GM12878 (cell line): ENCODE results near the gene VPS13C. TPM values are rescaled to one million over a fixed set of nuclear protein-coding genes. Genes with fewer than 3 reads are reported as not detected.

Source experiments
- ATAC-seq: fragments of 200-7000 bp; cut with Tn5 transposase; 3 replicates; pipeline ENCODE4 v1.9.1; 2020; ENCODE audit warnings: mild to moderate bottlenecking, moderate library complexity
- BruUV-seq: library from RNA; stranded (reverse); fragments of 400-500 nt; replicated peaks from 2 replicates; lab custom pipeline; 2021; lab: Mats Ljungman, UMichigan
- CTCF ChIA-PET: fragments of 300-600 bp; sonication (Branson Sonifier 250); formaldehyde crosslinking; extraction: SDS; loops from one replicate; lab custom pipeline; 2021; ENCODE audit warnings: inconsistent platforms; lab: Yijun Ruan, JAX
- POLR2A ChIA-PET: fragments of 350-600 bp; formaldehyde crosslinking; extraction: SDS; loops from one replicate; lab custom pipeline; 2021; ENCODE audit warnings: inconsistent platforms; lab: Charles Lee
- RAD21 ChIA-PET: fragments of 300-600 bp; sonication (Branson Sonifier 250); formaldehyde crosslinking; loops from one replicate; lab custom pipeline; 2023; ENCODE audit warnings: antibody characterized with exemption; ENCODE audit not compliant: unreplicated experiment; lab: Charles Lee
- SMC1A ChIA-PET: fragments of 300-600 bp; sonication (Branson Sonifier 250); formaldehyde crosslinking; loops from one replicate; lab custom pipeline; 2023; ENCODE audit not compliant: unreplicated experiment, uncharacterized antibody; lab: Charles Lee
- DNase-seq: peaks from one replicate; pipeline ENCODE4 v3.0.0-alpha.2; 2011; ENCODE audit warnings: low read depth, low spot score
- FAIRE-seq: peaks from 3 replicates; lab custom pipeline; 2011; peaks lifted over from hg19 to GRCh38; lab: Jason Lieb, UNC
- H2AFZ ChIP-seq: 2 replicates; pipeline ENCODE4 v1.6.0; 2011; ENCODE audit warnings: low read depth, low read length, control low read depth; ENCODE audit not compliant: control insufficient read depth
- H3K27ac ChIP-seq: 2 replicates; pipeline ENCODE4 v1.5.1; 2011; ENCODE audit warnings: control low read depth; ENCODE audit not compliant: control insufficient read depth, insufficient read depth
- H3K27me3 ChIP-seq, 2 experiments: replicated peaks in 1 of 2; 2 replicates each; pipeline versions ENCODE4 v1.6.0 to v1.6.1; 2011; ENCODE audit warnings: low read length in 1 of 2; ENCODE audit not compliant: control insufficient read depth in 2 of 2, insufficient read depth in 2 of 2
- H3K36me3 ChIP-seq, 2 experiments: 2 replicates each; pipeline ENCODE4 v1.5.1; 2011; ENCODE audit warnings: low read length in 1 of 2; ENCODE audit not compliant: control insufficient read depth in 2 of 2, insufficient read depth in 2 of 2
- H3K4me1 ChIP-seq: 2 replicates; pipeline ENCODE4 v1.6.1; 2011; ENCODE audit warnings: mild to moderate bottlenecking, low read length, moderate library complexity, mixed read lengths; ENCODE audit not compliant: control insufficient read depth, insufficient read depth
- H3K4me2 ChIP-seq: 2 replicates; pipeline ENCODE4 v1.6.0; 2011; ENCODE audit warnings: control low read depth; ENCODE audit not compliant: control insufficient read depth, insufficient read depth
- H3K4me3 ChIP-seq: fragments of 200-600 bp; sonication (generic); 2 replicates; pipeline ENCODE4 v1.5.1; 2016
- H3K79me2 ChIP-seq: 2 replicates; pipeline ENCODE4 v1.6.0; 2011; ENCODE audit warnings: low read length; ENCODE audit not compliant: control insufficient read depth, insufficient read depth
- H3K9ac ChIP-seq: 2 replicates; pipeline ENCODE4 v1.8.0; 2011; ENCODE audit warnings: low read length, control low read depth, mixed read lengths; ENCODE audit not compliant: control insufficient read depth, insufficient read depth
- H3K9me3 ChIP-seq: replicated peaks from 3 replicates; pipeline ENCODE4 v1.5.1; 2011; ENCODE audit warnings: mild to moderate bottlenecking, low read length; ENCODE audit not compliant: control insufficient read depth, insufficient read depth
- H4K20me1 ChIP-seq: 2 replicates; pipeline ENCODE4 v1.6.0; 2011; ENCODE audit not compliant: control insufficient read depth, insufficient read depth
- ASH2L ChIP-seq: fragments of 300-600, 200-600 bp; sonication (generic); IDR thresholded peaks from 2 replicates; pipeline ENCODE4 v1.6.1; 2017; ENCODE audit warnings: low read depth, mild to moderate bottlenecking, borderline replicate concordance
- BCL11A ChIP-seq: IDR thresholded peaks from 2 replicates; pipeline ENCODE4 v1.6.1; 2011; ENCODE audit warnings: low read depth, low read length
- CBX3 ChIP-seq: fragments of 200-600 bp; sonication (generic); IDR thresholded peaks from 2 replicates; pipeline ENCODE4 v1.6.1; 2016; ENCODE audit warnings: low read depth, borderline replicate concordance
- DPF2 ChIP-seq: fragments of 450-650 bp; IDR thresholded peaks from 2 replicates; pipeline ENCODE4 v1.6.1; 2017; ENCODE audit warnings: mild to moderate bottlenecking
- EZH2 ChIP-seq: IDR thresholded peaks from 2 replicates; pipeline ENCODE4 v1.6.1; 2012; ENCODE audit warnings: low read depth, mild to moderate bottlenecking, control low read depth, inconsistent platforms, low read length, borderline replicate concordance; ENCODE audit not compliant: control insufficient read depth
- LARP7 ChIP-seq: fragments of 450-650 bp; IDR thresholded peaks from 2 replicates; pipeline ENCODE4 v1.6.1; 2017; ENCODE audit warnings: mild to moderate bottlenecking
- MEF2B ChIP-seq: fragments of 450-650 bp; IDR thresholded peaks from 2 replicates; pipeline ENCODE4 v1.6.1; 2018; ENCODE audit warnings: mild to moderate bottlenecking, moderate library complexity; ENCODE audit not compliant: partially characterized antibody, poor library complexity, severe bottlenecking
- NR2F1 ChIP-seq: fragments of 450-650 bp; conservative IDR thresholded peaks from 2 replicates; pipeline ENCODE4 v1.6.1; 2017; ENCODE audit warnings: mild to moderate bottlenecking
- PAX5 ChIP-seq: IDR thresholded peaks from 2 replicates; pipeline ENCODE4 v1.6.1; 2011; ENCODE audit warnings: low read depth, low read length, borderline replicate concordance
- POU2F2 ChIP-seq: IDR thresholded peaks from 3 replicates; pipeline ENCODE4 v1.6.1; 2011; ENCODE audit warnings: low read depth, mild to moderate bottlenecking, low read length, borderline replicate concordance
- SREBF1 ChIP-seq: IDR thresholded peaks from 2 replicates; pipeline ENCODE4 v1.6.1; 2012; ENCODE audit warnings: mild to moderate bottlenecking, low read length
- WGBS: methylation state at CpG from one replicate; pipeline ENCODE4 v1.1.6; 2016; ENCODE audit warnings: low lambda C conversion rate; ENCODE audit not compliant: insufficient replicate concordance, insufficient coverage; ENCODE audit errors: missing lambda C conversion rate; 5-methylcytosine and 5-hydroxymethylcytosine counted together
- in situ Hi-C: fragments of 300-500 bp; cut with MboI; formaldehyde crosslinking; loops from 9 replicates; pipeline ENCODE4 v1.14.3; 2018; ENCODE audit warnings: mixed read lengths
- intact Hi-C: fragments of 100-400 bp; cut with micrococcal nuclease; formaldehyde crosslinking; loops from one replicate; pipeline ENCODE4 v1.14.2; 2022; ENCODE audit not compliant: unreplicated experiment
- polyA plus RNA-seq, 11 experiments: library from polyadenylated mRNA; depleted of rRNA in 4 of 11; unstranded in 6 of 11; stranded (reverse) in 5 of 11; fragments of >200 nt; fragmentation: Nextera tagmentation in 4 of 11; fragmentation: Illumina TruSeq in 1 of 11; extraction: Ambion mirVana in 4 of 11; extraction: Trizol in 1 of 11; gene quantifications; 1 replicate in 1 of 11; 2 replicates in 10 of 11; pipeline versions ENCODE4 v1.2.1 to v1.2.3, GENCODE V29; 2011 to 2016; ENCODE audit warnings: inconsistent platforms in 2 of 11, missing spikeins in 2 of 11, low read depth in 1 of 11
- total RNA-seq, 4 experiments: library from RNA; depleted of rRNA in 3 of 4; stranded (reverse); fragments of >200 nt in 3 of 4; fragmentation: Illumina TruSeq in 1 of 4; extraction: Trizol in 1 of 4; gene quantifications; 2 replicates each; pipeline versions ENCODE4 v1.2.1 to v1.2.3, GENCODE V29; 2013 to 2021
- TF ChIP-seq, protein P1 (sequence below): IDR thresholded peaks from 2 replicates; pipeline ENCODE4 v1.6.1; 2012; ENCODE audit warnings: low read length, inconsistent platforms
- TF ChIP-seq, protein P2 (sequence below): fragments of 450-650 bp; IDR thresholded peaks from 2 replicates; pipeline ENCODE4 v1.6.1; 2016; ENCODE audit warnings: mild to moderate bottlenecking
- TF ChIP-seq, protein P3 (sequence below), 3 experiments: IDR thresholded peaks in 2 of 3; conservative IDR thresholded peaks in 1 of 3; 2 replicates each; pipeline ENCODE4 v1.5.1; 2011; ENCODE audit warnings: low read depth in 3 of 3, low read length in 3 of 3, mild to moderate bottlenecking in 3 of 3, control low read depth in 2 of 3, moderate library complexity in 2 of 3, inconsistent platforms in 1 of 3, mixed read lengths in 1 of 3; ENCODE audit not compliant: control insufficient read depth in 2 of 3, insufficient read depth in 1 of 3; ENCODE audit errors: extremely low read depth in 1 of 3
- TF ChIP-seq, protein P4 (sequence below): IDR thresholded peaks from 2 replicates; pipeline ENCODE4 v1.6.1; 2012; ENCODE audit warnings: mild to moderate bottlenecking, low read depth, low read length

The VPS13C gene
- total and polyA plus RNA-seq, 10 of the 15 experiments (the other 5 are each of a cell fraction or from before 2014, with no cell fraction given): 9.3 to 53.1 (median 31.8) TPM

DNA sequence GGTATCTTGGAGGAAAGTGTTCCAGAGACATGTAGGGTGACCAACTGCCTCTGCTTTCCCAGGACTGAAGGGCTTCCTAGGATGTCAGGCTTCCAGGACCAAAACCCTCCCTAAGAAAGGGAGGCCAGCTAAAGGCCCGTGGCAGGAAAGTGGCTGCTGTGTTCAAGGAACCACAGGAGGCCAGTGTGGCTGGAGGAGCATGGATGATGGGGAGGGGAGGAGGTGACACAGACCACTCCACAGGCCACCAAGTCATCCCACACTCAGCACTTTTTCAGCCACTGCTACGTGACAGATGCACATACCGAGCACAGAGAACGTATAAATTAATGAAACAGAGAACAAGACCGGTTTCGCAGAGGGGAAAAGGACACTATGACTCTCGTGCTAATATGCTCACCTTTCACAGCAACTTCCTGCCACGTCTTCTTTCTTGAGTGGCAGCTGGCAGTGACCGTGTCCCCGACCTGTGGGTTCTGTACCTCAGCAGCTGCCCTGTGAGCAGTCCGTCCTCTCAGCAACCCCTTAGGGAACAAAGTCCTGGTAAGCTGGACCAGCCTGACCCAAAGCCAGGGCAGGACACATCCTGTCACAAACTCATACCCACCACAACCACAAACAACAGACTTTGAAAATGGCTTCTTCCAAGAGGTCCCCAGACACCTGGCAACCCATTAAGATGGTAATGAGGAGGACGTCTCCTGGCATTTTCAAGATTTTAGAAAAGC lies 244.7 kb downstream of the VPS13C start (continued):
- no peak for TF ChIP-seq NR2F1
- TF ChIP-seq MEF2B: no peak
- TF ChIP-seq LARP7: no peak
- no peak for TF ChIP-seq ASH2L
- TF ChIP-seq, protein P1, sequence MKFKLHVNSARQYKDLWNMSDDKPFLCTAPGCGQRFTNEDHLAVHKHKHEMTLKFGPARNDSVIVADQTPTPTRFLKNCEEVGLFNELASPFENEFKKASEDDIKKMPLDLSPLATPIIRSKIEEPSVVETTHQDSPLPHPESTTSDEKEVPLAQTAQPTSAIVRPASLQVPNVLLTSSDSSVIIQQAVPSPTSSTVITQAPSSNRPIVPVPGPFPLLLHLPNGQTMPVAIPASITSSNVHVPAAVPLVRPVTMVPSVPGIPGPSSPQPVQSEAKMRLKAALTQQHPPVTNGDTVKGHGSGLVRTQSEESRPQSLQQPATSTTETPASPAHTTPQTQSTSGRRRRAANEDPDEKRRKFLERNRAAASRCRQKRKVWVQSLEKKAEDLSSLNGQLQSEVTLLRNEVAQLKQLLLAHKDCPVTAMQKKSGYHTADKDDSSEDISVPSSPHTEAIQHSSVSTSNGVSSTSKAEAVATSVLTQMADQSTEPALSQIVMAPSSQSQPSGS: no peak
- TF ChIP-seq SREBF1: no peak

DNA sequence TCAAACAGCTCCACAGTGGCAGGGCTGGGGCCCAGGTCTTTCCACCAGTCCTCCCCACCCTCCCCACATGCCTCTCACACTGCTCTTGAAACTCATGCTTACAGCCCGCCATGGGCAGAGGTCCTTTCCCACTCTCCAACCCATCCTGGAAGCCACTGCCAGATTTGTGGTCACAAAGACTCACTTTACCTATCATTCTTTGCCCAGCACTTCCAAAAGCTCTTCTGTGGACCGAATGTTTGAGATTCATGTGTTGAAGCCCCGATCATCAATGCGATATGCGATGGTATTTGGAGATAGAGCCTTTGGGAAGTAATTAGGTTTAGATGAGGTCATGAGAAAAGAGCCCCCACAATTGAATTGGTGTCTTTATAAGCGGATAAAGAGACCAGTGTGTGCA lies 247.8 kb downstream of the VPS13C start:
- H3K9ac ChIP-seq: no peak overlapping the region
- CTCF ChIA-PET: no interaction called here
- H3K4me2 ChIP-seq: no peak overlapping the region
- H3K4me1 ChIP-seq: no peaks in the 10 kb centered on the region
- ATAC-seq: no peak
- H3K27me3 ChIP-seq: no peaks in the 10 kb centered on the region; a peak in 1 of 4 replicates
- in situ Hi-C loops: no loop called here
- POLR2A ChIA-PET: no interaction called here
- RAD21 ChIA-PET: no interaction called here
- SMC1A ChIA-PET: no interaction called here
- intact Hi-C loops: no loop called here
- H3K27ac ChIP-seq: no peak overlapping the region
- H3K9me3 ChIP-seq: no peaks in the 10 kb centered on the region
- BruUV-seq: no TSS peak
- no peaks in the 10 kb centered on the region for H4K20me1 ChIP-seq
- WGBS: 27% methylated on average over 6 of the region's 6 CpGs
- H2AFZ ChIP-seq: no peak overlapping the region
- no peak for DNase-seq
- no peak for FAIRE-seq
- H3K36me3 ChIP-seq: no peaks in the 10 kb centered on the region
- no peaks in the 10 kb centered on the region for H3K79me2 ChIP-seq
- no peak overlapping the region for H3K4me3 ChIP-seq
- TF ChIP-seq LARP7 (no peak), DPF2 (no peak), CBX3 (no peak), BCL11A (no peak), PAX5 (no peak), POU2F2 (no peak), EZH2 (no peak)
- TF ChIP-seq, protein P2, sequence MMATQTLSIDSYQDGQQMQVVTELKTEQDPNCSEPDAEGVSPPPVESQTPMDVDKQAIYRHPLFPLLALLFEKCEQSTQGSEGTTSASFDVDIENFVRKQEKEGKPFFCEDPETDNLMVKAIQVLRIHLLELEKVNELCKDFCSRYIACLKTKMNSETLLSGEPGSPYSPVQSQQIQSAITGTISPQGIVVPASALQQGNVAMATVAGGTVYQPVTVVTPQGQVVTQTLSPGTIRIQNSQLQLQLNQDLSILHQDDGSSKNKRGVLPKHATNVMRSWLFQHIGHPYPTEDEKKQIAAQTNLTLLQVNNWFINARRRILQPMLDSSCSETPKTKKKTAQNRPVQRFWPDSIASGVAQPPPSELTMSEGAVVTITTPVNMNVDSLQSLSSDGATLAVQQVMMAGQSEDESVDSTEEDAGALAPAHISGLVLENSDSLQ: no peak
- TF ChIP-seq, protein P3, sequence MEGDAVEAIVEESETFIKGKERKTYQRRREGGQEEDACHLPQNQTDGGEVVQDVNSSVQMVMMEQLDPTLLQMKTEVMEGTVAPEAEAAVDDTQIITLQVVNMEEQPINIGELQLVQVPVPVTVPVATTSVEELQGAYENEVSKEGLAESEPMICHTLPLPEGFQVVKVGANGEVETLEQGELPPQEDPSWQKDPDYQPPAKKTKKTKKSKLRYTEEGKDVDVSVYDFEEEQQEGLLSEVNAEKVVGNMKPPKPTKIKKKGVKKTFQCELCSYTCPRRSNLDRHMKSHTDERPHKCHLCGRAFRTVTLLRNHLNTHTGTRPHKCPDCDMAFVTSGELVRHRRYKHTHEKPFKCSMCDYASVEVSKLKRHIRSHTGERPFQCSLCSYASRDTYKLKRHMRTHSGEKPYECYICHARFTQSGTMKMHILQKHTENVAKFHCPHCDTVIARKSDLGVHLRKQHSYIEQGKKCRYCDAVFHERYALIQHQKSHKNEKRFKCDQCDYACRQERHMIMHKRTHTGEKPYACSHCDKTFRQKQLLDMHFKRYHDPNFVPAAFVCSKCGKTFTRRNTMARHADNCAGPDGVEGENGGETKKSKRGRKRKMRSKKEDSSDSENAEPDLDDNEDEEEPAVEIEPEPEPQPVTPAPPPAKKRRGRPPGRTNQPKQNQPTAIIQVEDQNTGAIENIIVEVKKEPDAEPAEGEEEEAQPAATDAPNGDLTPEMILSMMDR (IDR thresholded peaks at IDR 0.05 in 2 of 3, conservative IDR thresholded peaks at IDR 0.05 in 1 of 3; ENCODE audit: control insufficient read depth in 2 of 3, extremely low read depth in 1 of 3, insufficient read depth in 1 of 3, low read depth in 3 of 3, low read length in 3 of 3): no peak
- TF ChIP-seq, protein P4, sequence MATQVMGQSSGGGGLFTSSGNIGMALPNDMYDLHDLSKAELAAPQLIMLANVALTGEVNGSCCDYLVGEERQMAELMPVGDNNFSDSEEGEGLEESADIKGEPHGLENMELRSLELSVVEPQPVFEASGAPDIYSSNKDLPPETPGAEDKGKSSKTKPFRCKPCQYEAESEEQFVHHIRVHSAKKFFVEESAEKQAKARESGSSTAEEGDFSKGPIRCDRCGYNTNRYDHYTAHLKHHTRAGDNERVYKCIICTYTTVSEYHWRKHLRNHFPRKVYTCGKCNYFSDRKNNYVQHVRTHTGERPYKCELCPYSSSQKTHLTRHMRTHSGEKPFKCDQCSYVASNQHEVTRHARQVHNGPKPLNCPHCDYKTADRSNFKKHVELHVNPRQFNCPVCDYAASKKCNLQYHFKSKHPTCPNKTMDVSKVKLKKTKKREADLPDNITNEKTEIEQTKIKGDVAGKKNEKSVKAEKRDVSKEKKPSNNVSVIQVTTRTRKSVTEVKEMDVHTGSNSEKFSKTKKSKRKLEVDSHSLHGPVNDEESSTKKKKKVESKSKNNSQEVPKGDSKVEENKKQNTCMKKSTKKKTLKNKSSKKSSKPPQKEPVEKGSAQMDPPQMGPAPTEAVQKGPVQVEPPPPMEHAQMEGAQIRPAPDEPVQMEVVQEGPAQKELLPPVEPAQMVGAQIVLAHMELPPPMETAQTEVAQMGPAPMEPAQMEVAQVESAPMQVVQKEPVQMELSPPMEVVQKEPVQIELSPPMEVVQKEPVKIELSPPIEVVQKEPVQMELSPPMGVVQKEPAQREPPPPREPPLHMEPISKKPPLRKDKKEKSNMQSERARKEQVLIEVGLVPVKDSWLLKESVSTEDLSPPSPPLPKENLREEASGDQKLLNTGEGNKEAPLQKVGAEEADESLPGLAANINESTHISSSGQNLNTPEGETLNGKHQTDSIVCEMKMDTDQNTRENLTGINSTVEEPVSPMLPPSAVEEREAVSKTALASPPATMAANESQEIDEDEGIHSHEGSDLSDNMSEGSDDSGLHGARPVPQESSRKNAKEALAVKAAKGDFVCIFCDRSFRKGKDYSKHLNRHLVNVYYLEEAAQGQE: no peak
